ENCODE data around the gene FZR1.

DNA sequence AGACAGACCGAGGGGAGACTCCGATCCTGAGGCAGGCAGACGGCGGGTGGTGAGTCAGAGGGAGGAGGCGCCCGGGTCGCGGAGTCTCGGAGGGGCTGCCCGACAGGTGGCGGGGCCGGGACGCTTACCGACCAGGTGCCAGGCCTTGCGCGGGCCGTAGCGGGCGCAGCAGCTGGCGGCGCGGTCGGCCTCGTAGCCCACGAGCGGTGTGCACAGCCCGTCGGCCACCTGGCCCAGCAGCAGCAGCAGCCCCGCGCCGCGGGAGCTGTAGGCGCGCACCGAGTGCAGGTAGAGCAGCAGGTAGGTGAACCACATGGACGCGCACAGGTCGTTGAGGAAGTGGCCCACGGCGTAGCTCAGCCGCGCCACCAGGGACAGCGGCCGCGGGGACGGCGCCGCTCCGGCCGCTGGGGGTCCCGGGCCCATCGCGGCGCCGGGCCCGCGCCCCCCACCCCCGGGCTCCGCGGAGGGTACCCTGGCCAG is 50.9 kb downstream of the FZR1 start:
- TF ChIP-seq EP300 (IDR thresholded peaks at IDR 0.05; ENCODE audit: borderline replicate concordance in 1 of 2, low read depth in 2 of 2, low read length in 2 of 2) = no peak
- peak in 1 of 3 experiments; percentile 2; a peak in 1 of 4 replicates for TF ChIP-seq CTCF (IDR thresholded peaks at IDR 0.05; ENCODE audit: control extremely low read depth in 1 of 3, insufficient read depth in 1 of 3, low read depth in 1 of 3, low read length in 3 of 3)
- TF ChIP-seq CHD1 (IDR thresholded peaks at IDR 0.05; ENCODE audit: low read depth, low read length) = no peak
- no peak for TF ChIP-seq RAD21 (IDR thresholded peaks at IDR 0.05 in 1 of 2, conservative IDR thresholded peaks at IDR 0.05 in 1 of 2; ENCODE audit: low read depth in 2 of 2, low read length in 2 of 2)
- no peak for TF ChIP-seq TEAD4 (IDR thresholded peaks at IDR 0.05; ENCODE audit: low read depth, low read length)
- no peak for TF ChIP-seq RFX5 (IDR thresholded peaks at IDR 0.05; ENCODE audit: borderline replicate concordance, low read depth, low read length)
- TF ChIP-seq GTF2F1 (IDR thresholded peaks at IDR 0.05; ENCODE audit: borderline replicate concordance, low read depth, low read length) = no peak
- no peak for TF ChIP-seq PHF8 (conservative IDR thresholded peaks at IDR 0.05; ENCODE audit: low read depth, low read length)
- TF ChIP-seq TCF12 (IDR thresholded peaks at IDR 0.05; ENCODE audit: low read depth, low read length) = no peak
- TF ChIP-seq POLR2A (IDR thresholded peaks at IDR 0.05; ENCODE audit: control extremely low read depth in 1 of 2, low read depth in 2 of 2, low read length in 2 of 2) = no peak
- no peak for TF ChIP-seq GABPA (IDR thresholded peaks at IDR 0.05; ENCODE audit: borderline replicate concordance, insufficient read depth, low read length)
- TF ChIP-seq ZNF274 (IDR thresholded peaks at IDR 0.05; ENCODE audit: borderline replicate concordance, extremely low read depth, low read length) = no peak
- no peak for TF ChIP-seq ATF2 (IDR thresholded peaks at IDR 0.05; ENCODE audit: low read length)
